NCI-H510A (cell line): ENCODE measurements around the gene MANEAL.

Experiments
- DNase-seq: peaks from one replicate; lab custom pipeline; 2025; lab: John Stamatoyannopoulos, UW

Gene MANEAL

DNA sequence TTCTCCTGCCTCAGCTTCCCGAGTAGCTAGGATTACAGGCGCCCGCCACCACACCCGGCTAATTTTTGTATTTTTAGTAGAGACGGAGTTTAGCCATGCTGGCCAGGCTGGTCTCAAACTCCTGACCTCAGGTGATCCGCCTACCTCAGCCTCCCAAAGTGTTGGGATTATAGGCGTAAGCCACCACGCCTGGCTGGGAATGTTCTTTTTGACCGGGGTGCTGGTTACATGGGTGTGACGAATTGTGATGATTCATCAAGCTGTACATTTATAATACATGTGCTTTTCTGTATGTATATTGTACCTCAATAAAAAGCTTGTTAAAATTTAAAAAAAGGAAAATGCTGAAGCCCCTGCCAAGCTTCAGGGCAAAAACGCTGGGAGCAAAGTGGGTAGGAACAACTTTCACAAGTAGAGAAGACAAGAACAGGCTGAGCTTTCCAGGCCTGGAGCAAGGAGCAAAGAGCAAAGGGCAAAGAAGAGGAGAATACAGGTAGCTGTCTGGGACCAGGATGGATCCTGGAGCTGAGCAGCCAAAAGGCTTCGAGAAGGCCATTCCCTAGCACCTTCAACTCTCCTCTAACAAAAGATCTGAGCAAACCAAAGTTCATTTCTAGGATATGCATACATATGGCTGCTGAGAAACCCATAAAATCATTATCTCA, 34.9 kb downstream of the MANEAL start:
- no peak for DNase-seq

DNA sequence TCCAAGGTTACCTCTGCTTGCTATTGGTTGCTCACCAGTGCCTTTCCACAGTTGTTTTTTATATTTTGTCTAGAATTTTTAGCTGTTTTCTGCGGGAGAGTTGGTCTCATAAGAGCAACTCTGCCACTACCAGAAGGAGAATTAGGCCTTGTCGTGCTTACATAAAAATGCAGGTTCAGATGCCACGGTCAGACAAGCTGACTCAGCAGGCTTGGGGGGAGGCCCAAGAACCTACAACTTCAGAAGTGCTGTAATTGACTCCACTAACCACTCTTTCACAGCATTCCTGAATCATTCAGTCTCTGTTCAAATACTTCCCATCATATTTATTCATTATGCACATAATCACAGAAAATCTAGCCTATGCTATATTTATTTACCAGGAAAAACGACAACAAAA, 37.5 kb downstream of the MANEAL start:
- DNase-seq: no peak

DNA sequence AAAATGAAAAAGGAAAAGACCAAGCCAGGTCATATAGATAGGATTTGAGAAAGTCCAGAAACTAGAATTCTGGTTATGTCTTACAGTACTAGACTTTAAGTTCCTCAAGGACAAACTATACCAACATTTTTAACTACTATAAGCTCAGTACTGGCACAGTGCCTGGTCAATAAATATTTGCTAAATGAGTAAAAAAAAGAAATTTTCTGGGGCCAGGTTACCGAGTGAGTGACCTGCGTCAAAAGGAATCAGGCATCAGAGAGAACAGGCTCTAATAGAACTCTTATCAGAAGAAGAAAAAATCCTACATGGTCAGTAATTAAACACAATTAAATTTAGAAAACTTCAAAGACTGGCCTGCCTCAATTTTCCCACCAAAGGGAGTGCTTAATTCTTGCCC, 38.2 kb downstream of the MANEAL start:
- no peak for DNase-seq

DNA sequence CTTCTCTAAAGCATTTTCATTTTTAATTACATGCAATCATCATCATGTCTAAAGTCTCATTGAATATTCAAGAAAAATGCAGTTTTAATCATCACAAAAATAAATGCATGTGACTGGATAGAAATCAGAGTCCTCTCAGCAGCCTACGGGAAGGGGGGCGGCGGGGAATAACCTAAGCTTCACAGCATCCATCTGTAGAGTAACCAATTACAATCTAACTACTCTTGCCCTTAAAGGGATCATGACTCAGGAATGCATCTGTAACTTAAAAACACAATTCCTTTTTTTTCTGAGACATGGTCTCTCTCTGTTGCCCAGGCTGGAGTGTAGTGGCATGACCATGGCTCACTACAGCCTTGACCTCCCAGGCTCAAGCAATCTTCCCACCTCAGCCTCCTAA, 43.1 kb downstream of the MANEAL start:
- no peak for DNase-seq

DNA sequence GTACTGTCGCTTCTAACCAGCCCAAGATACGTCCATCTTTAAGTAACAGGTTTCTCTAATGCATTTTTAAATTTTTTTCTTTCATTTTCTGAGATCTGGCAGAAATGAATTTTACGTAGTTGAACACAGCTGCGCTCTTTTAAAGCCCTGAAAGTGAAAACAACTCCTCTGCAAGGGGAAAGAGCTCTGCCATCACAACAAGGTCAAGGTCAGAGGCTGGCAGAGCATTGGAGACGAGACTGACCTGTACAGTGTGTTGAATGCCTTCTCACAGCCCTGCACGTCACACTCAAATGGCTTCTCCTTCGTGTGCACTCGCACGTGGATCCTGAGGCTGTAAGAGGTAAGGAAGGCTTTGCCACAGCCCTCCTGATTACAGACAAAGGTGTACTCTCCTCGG, 46.0 kb downstream of the MANEAL start:
- no peak for DNase-seq

DNA sequence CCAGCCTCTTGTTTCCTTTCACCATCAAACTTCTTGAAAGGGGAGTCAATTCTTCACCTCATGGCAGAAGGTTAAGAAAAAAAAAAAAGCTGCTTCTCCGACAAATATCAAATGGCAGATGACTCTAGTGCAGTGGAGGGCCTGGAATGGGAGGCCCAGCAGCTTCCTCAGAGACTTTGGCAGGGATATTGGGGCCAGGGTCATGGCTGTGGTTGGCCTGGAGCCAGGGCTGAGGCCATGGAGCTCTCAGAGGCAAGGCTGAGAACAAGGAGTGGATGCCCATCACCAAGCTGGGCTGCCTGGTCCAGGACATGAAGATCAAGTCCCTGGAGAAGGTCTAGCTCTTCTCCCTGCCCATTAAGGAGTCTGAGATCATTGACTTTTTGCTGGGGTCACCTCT, 47.1 kb downstream of the MANEAL start:
- DNase-seq: no peak

DNA sequence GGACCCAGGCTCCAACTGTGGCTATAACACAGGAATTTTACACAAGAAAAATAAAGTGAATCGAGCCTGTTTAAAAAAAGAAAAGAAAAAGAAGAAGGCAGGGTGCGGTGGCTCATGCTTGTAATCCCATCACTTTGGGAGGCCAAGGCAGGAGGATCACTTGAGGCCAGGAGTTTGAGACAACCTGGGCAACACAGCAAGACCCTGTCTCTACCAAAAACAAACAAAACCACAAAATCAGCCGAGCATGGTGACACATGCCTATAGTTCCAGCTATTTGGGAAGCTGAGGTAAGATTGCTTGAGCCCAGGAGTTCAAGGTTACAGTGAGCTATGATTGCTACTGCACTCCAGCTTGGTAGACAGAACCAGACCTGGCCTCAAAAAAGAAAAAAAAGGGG, 48.0 kb downstream of the MANEAL start:
- DNase-seq: no peak

DNA sequence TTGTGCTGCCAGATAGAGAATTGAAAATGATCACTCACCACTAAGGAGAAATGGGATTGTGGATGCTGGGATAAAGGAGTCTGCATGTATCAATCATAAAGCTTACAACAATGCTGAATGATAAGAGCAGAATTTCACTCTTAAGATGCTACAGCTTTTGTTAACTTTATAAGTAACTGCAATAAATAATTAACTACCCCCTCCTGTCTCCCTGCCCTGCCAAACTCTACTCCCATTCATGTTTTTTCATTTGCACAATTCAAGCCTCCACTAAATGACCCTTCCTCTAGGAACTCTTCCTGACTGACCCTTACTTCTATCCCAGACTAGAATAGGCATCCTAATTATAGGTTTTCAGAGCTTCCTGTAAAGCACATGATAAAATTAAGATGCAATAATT, 50.9 kb downstream of the MANEAL start:
- DNase-seq: no peak

DNA sequence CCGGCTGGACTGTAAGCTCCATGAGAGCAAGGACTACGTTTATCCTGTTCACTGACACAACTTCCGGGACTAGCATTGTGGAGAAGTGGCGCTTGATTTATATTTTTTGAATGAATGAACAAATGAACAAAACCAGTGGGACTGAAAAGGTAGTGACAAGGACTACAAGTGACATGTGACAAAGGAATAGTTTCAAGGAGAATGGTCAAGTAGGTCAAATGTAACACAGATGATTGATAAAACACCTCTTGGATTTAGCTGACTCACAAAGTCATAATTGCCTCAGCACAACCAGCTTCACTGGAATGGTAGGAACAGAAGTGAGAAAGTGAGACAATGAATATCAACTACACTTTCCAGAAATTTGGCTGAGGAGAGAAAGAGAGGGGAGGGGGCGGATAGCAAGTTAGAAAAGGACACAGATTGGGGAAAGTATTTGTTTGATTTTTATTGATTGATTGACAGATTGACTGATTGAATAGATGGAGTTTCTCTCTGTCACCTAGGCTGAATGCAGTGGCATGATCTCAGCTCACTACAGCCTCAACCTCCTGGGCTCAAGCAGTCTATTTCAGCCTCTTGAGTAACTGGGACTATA, 51.5 kb downstream of the MANEAL start:
- DNase-seq: no peak

DNA sequence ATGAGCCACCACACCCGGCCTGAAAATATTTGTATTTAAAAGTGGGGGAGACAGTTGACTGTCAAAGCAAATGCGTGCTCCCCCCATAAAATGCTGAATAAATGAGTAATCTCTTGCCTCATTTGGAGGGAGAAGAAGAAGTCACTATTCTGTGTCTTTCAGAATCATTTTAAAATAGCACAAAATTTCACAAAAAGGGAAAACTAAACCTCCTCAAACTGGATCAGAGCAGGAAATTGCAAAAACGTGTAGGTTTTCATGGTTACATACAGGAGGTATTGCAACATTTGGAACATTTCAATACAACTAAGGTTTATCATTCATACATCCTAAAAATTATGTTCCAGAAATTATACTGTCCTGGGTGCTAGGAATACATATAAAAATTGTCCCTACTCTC, 52.1 kb downstream of the MANEAL start:
- DNase-seq: no peak

DNA sequence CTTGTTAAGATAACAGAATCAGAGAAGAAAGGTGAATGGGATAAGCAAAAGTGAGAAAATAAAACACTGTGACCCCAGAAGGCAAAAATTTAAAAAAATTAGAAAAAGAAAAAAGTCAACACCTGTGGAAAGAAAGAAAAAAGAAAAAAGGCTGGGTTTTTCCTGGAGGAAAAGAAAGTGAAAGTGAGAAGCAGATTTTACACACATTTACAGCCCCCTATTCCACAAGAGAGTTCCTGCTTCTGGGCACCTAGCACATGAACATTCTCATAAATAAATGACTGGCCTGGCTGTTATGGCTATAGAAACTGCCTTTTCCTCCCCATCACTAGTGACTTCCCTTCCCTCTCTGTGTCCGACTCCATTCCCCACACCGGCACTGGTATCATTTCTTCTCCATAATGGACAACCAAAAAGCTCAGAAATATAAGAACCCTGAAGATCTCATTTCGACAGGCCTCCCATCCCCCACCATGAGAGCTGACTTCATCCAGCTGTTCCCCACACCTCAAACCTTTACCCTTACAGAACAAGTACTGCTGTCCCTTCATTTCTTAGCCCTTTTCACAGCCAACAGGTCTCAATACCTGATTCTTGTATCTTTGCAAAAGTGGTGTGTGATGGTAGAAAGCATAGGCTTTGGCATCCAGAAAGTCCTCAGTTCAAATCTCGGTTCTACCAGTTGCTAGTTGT, 53.1 kb downstream of the MANEAL start:
- DNase-seq: no peak

DNA sequence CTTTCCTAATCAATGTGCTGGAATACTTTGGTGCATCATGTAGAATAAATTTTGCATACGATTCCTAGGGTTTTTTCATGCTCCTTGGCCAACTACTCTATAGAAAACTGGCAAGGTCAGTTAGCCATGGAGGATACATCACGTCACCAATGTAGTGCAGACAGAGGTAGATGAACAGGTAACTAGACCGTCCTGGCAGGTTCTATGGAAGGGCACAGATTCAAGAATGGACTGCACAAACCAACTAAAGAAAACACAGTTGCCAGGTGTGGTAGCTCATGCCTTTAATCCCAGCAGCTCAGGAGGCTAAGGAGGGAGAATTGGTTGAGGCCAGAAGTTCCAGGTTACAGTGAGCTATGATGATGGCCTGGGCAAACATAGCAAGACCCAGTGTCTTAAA, 55.8 kb downstream of the MANEAL start:
- DNase-seq: no peak

DNA sequence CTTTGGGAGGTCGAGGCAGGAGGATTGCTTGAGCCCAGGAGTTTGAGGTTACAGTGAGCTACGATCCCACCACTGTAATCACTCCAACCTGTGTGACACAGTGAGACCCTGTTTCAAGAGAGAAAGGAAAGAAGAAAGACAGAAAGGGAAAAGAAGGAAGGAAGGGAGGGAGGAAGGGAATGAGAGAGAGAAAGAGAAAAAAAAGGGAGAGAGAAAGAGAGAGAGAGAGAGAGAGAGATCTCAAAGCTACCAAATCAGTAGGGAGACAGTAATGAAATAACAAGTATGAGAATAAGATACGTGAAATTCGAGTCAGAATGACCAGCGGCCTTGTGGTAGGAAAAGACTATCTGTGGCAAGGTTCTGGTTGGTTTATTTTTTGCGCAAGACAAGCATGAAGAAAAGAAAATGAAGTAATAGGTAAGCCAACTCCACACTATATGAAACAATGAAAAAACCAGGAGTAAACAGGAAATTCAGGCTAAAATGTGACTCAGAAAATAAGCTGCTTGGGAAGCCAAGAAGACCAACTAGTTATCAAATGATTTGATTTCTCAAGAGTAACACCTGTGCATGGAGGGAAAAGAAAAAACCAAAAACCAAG, 56.8 kb downstream of the MANEAL start:
- no peak for DNase-seq
